GM19328 (cell line): Measurements from ENCODE around the gene PCLO.
"Not testable (repeated sequence)": the region's sequence is repeated elsewhere in the genome, so short reads cannot be mapped to it uniquely, and the experiment has no call there.

Source experiments
- ATAC-seq: cut with Tn5 transposase; IDR thresholded peaks from one replicate; pipeline ENCODE4 v1.9.1; 2021; ENCODE audit warnings: mild to moderate bottlenecking, moderate library complexity; ENCODE audit not compliant: unreplicated experiment

The PCLO gene

GRCh38 chr7:83130623-83131545 is 31.8 kb downstream of the PCLO start:
- no peak for ATAC-seq

- no peak for ATAC-seq
Measured at GRCh38 chr7:83130191-83130590, 32.5 kb downstream of the PCLO start.

- no peak for ATAC-seq
Measured at GRCh38 chr7:83119494-83119893, 43.2 kb downstream of the PCLO start.

GRCh38 chr7:83119026-83119382 is 43.7 kb downstream of the PCLO start:
- ATAC-seq = no peak

GRCh38 chr7:83118347-83119025 is 44.2 kb downstream of the PCLO start:
- no peak for ATAC-seq

GRCh38 chr7:83117466-83117865 is 45.2 kb downstream of the PCLO start:
- no peak for ATAC-seq

GRCh38 chr7:83111391-83111790 is 51.3 kb downstream of the PCLO start:
- ATAC-seq = no peak

- no peak for ATAC-seq
Measured at GRCh38 chr7:83109352-83109751, 53.3 kb downstream of the PCLO start.

GRCh38 chr7:83105948-83106347 is 56.7 kb downstream of the PCLO start:
- no peak for ATAC-seq

GRCh38 chr7:83105063-83105462 is 57.6 kb downstream of the PCLO start:
- ATAC-seq = no peak

- ATAC-seq = no peak
Measured at GRCh38 chr7:83101530-83101929, 61.2 kb downstream of the PCLO start.

- ATAC-seq = no peak
Measured at GRCh38 chr7:83096065-83096580, 66.6 kb downstream of the PCLO start.

GRCh38 chr7:83085299-83085698 is 77.4 kb downstream of the PCLO start:
- no peak for ATAC-seq

GRCh38 chr7:83079879-83080278 is 82.8 kb downstream of the PCLO start:
- not testable (repeated sequence) for ATAC-seq

- no peak for ATAC-seq
Measured at GRCh38 chr7:83077328-83077727, 85.4 kb downstream of the PCLO start.

GRCh38 chr7:83072576-83073517 is 89.8 kb downstream of the PCLO start:
- no peak for ATAC-seq

GRCh38 chr7:83065714-83066113 is 97.0 kb downstream of the PCLO start:
- ATAC-seq = no peak

GRCh38 chr7:83060218-83060617 is 102.5 kb downstream of the PCLO start:
- ATAC-seq = no peak

- ATAC-seq = no peak
Measured at GRCh38 chr7:83058667-83059066, 104.0 kb downstream of the PCLO start.

GRCh38 chr7:83055197-83055596 is 107.5 kb downstream of the PCLO start:
- ATAC-seq = no peak

- no peak for ATAC-seq
Measured at GRCh38 chr7:83054472-83054871, 108.2 kb downstream of the PCLO start.
